HG02798 (cell line): ENCODE measurements around the gene IFIT2.
A peak's percentile ranks its signal among the peaks of the same experiment; 100 is the strongest.
"Not testable (repeated sequence)": the region's sequence is repeated elsewhere in the genome, so short reads cannot be mapped to it uniquely, and the experiment has no call there.

Experiments
- ATAC-seq: cut with Tn5 transposase; IDR thresholded peaks from one replicate; pipeline ENCODE4 v1.9.1; 2021; ENCODE audit warnings: mild to moderate bottlenecking; ENCODE audit not compliant: unreplicated experiment, poor library complexity

The IFIT2 gene

DNA sequence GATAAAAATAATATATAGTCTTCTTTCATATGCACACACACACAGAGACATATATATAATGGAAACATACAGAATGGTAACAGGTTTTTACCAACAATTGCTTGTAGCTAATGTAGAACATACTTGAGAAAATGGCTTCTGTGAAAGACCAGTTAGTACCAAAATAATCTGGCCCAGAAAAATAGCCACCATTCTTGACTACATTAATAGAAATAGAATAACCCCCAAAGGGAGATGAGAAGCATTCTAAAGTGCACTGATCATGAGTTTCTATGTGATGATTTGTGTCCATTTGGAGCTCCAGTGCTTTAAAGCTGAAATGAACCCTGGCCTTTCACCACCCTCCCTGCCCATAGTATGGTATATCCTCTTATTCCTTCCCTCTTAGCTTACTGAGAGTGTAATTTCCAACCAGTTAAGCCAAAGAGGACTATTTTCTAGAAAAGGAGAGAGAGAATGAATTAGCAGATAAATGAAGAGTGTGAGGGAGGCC, 22.9 kb upstream of the IFIT2 start:
- no peak for ATAC-seq

DNA sequence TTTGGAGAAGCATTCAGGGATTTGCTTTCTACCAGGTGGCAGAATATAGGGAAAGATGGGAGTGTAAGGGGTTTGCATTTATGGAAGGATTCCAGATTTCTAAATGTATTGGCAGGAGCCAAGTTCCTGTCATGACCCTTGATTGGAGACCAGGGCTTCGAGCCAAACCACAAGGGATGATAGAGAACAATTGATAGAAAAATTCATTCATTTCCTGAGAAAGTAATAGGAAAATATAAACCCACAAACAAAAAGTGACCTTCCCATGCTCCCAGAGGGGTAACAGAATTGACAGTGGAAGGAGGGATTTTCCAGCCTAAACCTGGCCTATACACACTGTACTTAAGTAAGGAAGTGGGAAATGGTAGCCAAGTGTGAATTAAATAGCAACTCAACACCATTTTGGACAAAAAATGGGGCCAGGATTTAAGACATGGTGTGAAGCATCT, 22.4 kb upstream of the IFIT2 start:
- ATAC-seq: no peak

DNA sequence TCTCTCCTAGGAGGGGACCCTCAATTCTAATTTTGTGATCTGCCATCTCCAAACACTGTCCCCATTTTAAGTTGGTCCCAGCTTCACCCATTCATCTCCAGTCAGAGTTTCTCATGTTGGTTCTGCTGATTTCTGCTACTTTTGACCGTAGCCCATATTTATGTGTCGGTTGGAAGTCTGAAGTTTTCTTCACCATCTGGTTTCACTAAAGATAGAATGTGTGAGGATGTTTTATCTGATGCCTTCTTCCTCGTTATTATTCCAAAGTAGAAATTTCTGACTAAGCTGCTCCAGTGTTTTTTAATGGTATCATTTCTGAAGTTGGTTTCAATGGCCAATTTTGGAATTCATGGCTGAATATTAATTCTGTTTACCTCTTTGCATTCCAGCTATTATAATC, 21.3 kb upstream of the IFIT2 start:
- ATAC-seq: no peak

DNA sequence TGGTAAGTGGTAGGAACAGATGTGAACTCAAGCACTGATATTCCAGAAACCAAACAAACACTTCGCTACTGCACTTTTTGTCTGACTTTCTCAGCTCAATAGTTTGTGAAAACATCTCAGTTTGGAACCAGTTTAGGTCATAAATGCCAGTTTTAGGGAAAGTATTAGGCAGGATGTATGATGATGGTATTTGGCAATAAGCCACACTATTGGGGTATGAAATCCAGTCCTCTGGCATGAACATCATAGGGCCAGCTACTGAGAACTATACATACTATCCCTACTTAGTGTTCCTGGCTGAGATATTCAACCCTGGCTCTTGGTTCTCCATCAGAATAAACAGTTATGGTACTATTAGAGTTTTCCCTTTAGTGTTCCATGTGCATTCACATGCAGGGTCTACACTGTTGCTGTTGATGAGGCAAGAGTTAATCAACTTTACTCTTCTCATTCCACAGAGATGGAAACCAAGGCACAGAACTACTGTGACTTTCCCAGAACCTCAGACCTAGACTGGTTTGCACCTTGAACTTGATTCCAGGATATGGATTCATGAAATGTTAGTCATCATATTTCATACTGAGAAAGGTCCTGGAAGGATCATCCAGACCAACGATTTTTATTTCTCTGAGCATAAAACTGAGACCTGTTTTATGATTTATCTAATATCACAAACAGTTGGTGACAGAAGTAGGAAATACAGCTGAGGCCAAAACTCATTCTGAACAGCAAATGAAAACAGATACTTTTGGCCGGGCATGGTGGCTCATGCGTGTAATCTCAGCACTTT, 20.0 kb upstream of the IFIT2 start:
- no peak for ATAC-seq

DNA sequence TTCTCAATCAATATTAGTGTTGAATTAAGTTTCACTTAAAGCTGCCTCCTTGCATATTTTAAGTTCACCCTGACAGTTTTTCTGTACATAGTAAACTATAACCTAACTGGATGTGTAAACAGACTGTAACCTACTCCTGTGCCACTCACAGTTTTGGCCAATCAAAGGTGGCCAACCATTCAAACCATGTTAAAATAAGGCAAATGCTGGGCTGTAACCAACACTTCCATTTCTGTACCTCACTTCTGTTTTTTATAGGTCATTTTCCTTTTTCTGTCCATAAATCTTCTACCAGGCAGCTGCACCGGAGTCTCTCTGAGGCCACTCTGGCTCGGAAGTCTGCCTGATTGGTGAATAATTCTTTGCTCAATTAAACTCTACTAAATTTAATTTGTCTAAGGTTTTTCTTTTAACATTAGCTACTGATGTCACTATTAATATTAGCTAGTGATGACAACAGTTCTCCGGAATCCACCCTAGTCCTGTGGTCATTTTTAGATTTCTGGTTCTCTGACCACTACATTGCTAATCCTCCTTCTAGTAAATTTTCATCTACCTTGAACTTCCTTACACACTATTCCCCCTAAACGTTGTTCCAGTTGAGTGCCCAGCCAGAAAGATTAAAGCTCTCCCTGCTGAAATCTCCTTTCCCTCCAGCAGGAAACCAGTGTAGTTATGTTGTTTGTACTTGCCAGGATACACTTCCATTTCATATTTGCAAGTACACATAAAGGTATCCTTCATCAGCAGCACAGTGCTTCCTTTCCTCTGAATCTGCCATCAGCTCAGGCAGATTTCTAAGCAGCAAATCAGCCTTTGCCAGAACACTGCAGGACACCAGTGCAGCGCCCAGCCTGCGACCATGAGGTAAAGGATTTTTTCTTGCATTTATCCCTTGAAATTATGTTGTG, 18.6 kb upstream of the IFIT2 start:
- no peak for ATAC-seq

DNA sequence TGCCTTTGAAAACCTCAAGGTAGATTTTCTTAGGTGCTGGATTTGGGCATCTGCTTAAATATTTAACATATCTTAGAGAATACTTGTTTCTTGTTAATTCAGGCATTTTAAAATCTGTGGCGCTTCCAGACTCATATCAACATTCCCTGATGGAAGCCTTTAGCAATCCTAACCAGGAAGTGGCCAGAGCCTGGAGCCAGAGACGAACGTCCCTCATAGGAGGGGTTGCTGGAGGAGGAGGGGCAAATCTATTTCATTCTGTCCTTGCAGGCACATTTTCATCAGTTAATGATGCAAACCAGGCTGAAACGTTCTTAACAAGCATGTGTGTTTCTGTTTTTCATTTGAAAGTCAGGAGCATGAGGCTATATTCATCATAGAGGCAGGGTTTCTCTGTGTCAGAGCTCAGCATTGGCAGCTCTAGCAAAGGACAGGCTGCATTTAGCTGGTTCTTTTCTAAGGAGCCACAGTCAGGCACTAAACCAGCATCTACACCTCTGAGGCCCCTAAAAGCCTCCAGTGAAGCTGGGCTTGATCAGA, 17.8 kb upstream of the IFIT2 start:
- no peak for ATAC-seq

DNA sequence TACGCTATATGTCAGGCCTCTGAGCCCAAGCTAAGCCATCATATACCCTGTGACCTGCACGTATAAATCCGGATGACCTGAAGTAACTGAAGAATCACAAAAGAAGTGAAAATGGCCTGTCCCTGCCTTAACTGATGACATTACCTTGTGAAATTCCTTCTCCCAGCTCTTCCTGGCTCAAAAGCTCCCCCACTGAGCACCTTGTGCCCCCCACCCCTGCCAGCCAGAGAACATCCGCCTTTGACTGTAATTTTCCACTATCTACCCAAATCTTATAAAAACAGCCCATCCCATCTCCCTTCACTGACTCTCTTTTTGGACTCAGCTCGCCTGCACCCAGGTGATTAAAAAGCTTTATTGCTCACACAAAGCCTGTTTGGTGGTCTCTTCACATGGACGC, 17.1 kb upstream of the IFIT2 start:
- ATAC-seq: not testable (repeated sequence)

DNA sequence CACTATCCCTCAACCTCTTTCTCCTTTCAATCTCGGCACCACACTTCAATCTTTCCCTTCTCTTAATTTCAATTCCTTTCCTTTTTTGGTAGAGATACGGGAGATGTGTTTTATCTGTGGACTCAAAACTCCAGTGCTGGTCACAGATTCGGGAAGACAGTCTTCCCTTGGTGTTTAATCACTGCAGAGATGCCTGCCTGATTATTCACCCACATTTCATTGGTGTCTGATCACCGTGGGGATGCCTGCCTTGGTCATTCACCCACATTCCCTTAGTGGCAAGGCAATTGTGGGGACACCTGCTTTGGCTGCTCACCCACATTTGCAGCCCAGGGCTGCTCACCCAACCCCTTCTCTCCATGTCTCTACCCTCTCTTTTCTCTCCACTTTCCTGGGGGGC, 16.5 kb upstream of the IFIT2 start:
- not testable (repeated sequence) for ATAC-seq

DNA sequence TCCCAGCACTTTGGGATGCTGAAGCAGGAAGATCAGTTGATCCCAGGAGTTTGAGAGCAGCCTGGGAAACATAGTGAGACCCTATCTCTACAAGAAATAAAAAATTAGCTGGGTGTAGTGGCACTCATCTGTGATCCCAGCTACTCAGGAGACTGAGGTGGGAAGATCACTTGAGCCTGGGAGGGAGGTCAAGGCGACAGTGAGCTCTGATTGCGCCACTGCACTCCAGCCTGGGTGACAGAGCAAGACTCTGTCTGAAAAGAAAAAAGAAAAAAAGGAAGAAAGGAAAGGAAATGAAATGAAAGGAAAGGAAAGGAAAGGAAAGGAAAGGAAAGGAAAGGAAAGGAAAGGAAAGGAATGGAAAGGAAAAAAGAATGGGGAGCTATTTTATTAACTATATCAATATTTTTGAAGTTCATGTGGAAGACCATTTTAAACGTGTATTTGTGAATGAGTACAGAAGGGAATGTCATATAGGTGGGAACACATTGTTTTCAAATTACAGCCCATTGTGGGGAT, 7.1 kb upstream of the IFIT2 start:
- no peak for ATAC-seq

DNA sequence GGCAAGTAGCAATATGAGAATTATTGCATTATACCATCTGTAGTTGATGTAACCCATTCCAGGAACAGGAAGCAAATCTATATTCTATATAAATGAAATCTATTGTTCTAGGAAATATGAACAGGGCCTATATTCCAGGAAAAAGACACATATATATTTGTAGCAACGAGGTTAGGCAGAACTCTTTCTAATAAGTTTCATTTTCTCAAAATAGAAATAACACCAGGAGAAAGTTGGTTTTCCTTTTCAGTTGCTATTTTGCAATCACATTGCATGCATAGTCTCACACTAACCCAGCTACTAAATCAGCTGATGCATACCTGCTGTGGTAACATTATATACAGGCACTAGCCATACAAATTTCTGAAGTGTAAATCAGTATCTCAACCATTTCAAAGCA, 6.2 kb upstream of the IFIT2 start:
- ATAC-seq: no peak

DNA sequence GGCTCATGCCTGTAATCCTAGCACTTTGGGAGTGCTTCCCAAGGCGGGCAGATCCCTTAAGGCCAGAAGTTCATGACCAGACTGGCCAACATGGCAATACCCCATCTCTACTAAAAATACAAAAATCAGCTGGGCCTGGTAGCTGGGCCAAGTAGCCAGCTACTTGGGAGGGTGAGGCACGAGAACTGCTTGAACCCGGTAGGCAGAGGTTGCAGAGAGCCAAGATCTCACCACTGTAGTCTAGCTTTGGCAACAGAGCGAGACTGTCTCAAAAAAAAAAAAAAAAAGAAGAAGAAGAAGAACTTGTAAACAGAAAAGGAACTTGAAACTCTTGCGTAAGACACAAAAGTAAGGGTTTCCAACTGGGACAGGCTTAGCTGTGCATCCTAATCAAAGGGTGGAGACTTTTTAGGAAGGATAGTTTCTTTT, 5.6 kb upstream of the IFIT2 start:
- no peak for ATAC-seq

DNA sequence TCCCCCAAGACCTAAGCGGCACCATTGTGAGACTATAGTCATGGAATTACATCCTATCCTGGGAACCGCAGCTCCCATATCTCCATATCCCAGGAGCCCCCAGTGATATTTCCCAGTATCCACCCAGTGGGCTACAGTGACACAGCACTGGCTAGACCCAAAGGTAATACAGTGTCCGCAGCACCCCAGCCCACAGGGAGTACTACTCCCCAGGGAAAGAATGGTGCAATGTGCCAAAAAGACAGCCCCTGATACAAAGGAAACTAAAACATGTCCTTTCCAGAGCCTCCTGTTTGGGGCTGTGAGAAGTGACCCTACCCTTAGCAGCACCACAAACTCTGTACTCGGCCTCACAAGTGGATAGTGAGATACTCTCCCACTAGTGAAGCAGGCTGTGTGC, 4.5 kb upstream of the IFIT2 start:
- no peak for ATAC-seq

DNA sequence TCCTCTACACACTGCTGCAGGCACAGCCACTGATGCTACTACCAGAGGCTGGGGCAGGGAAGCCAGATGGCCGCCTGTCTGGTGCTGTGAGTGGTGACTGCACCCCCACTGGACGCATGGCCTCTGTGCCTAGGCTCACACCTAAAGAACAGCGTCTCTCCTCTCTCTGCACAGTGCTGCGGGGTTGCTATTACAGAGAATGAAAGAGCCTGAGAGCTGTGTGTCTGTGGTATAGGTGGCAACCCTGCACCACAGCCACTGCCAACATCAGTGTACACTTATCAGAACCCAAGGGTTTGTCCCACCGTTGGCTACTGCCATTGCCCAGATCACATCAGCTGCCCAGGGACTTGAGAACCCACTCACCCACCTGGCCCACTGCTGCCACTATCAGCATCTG, 4.1 kb upstream of the IFIT2 start:
- ATAC-seq: no peak

DNA sequence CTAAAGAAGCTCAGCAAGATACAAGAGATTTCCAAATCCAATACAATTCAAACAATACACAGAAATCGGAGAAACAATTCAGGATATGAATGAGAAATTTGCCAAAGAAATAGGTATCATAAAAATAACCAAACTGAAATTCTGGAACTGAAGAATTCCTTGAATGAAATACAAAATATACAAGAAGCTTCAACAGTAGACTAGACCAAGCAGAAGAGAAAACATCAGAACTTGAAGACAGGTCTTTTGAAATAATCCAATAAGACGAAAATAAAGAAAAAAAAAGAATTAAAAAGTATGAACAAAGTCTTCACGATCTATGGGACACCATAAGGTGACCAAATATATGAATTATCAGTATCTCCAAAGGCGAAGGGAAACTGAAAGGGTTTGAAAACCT, 2.8 kb upstream of the IFIT2 start:
- no peak for ATAC-seq

DNA sequence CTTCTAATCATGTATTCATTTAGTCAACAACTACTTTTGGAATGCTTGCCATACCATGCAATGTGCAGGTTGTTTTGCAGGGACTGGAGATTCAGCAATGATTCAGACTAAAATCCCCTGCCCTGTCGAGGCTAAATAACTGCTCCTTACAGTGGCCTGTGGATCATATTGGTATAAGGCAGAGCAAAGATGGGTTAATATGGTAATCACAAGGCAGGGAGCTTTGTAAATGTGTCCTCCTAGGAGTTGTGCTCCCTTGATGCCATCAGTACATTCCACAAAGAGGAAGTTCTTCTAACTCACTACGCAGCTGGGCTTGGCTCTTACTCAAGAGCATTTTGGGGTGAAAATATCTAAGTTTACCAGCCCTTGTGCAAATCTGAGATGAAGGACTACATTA, 614 bp upstream of the IFIT2 start:
- ATAC-seq: peak; percentile 24

DNA sequence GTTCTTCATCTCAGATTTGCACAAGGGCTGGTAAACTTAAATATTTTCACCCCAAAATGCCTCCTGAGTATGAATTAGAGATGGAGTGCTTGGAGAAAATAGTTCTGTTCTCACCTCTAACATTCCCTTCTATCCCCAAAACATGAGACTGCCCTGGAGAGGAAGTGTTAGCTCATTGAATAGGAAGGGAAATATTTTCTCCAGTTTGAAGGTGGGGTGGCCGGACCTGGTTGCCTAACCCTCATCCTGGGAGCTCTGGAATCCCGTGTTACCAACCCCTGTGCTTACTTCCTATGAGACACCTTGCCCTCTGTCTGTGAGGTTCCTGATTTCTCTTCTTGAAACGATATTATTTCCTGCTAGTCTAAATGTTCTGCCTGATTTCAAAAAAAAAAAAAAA, 779 bp downstream of the IFIT2 start:
- ATAC-seq: no peak

DNA sequence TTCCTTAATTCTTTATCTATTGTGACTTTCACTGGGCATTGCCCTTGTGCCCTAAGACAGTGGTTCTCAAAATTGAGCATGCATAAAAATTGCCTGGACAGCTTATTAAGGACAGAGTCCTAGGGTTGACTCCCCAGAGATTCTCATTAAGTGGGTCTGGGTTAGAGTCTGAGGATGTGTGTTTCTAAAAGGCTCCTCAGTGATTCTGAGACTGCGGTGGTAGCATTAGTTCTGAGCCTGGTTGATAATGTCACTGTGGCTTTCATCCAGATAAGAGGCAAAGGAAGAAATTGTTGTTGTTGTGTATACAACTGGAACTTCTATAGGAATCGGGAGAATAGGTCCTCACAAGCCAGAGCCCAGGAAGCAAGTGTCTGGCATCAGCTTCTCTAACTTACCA, 1.3 kb downstream of the IFIT2 start:
- no peak for ATAC-seq

DNA sequence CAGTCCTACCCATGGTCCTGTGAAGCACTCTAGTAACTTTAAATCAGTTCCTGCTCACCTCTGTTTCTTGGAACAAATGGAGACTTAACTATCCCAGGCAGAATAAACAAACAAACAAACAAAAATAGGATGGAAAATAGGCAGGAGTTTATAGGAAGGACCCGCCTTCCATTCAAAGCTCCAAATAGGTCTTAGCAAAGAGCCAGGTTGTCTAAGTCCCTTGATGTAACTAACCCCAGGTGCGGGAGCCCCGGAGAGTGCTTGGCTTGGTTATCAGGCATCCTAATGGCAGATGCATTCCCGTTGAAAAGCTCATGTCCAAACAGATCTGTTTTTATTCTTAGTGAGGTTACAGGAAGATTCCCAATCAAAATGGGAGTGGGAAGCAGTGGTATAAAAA, 2.2 kb downstream of the IFIT2 start:
- no peak for ATAC-seq

DNA sequence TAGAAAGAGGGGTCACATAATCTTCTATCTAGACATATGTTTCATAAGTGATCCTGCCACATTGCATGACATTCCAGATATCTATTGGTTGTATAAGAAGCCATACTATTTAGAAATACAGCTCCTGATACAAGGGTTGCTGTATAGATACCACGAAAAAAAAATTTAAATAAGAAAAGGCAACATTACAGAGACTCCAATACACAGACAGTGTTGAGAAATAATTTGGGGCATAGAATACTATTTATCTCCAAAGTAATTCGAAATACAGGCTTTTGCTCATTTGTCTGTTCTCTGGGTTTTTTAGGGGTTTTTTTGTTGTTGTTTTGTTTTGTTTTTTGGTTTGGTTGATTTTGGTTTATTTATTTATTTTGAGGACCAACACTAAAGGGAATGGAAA, 2.6 kb downstream of the IFIT2 start:
- no peak for ATAC-seq

DNA sequence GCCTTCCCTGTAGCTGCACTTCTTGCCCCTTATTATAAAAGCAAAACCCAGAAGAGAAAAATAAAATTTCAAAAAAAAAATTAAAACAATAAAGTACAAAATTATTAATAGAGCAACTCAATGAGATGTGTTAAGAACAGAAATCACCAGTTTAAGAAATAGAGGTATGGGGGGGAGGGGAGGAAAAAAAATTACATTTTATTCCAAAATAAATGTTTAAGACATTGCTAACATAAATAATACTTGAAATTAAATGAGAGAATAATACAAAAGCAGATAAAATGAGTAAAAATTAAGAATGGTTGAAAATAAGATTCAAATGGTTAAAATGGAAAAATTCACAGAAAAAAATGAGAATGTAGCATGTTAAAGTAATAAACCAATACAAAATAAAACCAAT, 3.1 kb downstream of the IFIT2 start:
- no peak for ATAC-seq
